Measurements from ENCODE around the gene UBE2J2.

- TF ChIP-seq CTCF (conservative IDR thresholded peaks at IDR 0.05; ENCODE audit: low read depth in 2 of 2) (no peak), JUNB (IDR thresholded peaks at IDR 0.05; ENCODE audit: unreplicated experiment) (no peak), EZH2 (IDR thresholded peaks at IDR 0.05; ENCODE audit: low read depth, unreplicated experiment) (no peak), EZH2phosphoT487 (IDR thresholded peaks at IDR 0.05; ENCODE audit: unreplicated experiment) (no peak), POLR2AphosphoS5 (IDR thresholded peaks at IDR 0.05; ENCODE audit: low read depth) (no peak), CREB1 (CRISPR knock-in tag; IDR thresholded peaks at IDR 0.05; ENCODE audit: low read depth) (no peak), REST (IDR thresholded peaks at IDR 0.05; ENCODE audit: unreplicated experiment) (no peak), ZNF114 (CRISPR knock-in tag; IDR thresholded peaks at IDR 0.05) (no peak), NANOG (IDR thresholded peaks at IDR 0.05; ENCODE audit: borderline replicate concordance) (no peak), ETS1 (IDR thresholded peaks at IDR 0.05) (no peak), ZNF462 (CRISPR knock-in tag; IDR thresholded peaks at IDR 0.05) (no peak), ZNF331 (CRISPR knock-in tag; IDR thresholded peaks at IDR 0.05; ENCODE audit: low read depth) (no peak)
These were observed 34.9 kb downstream of the UBE2J2 start for GRCh38 chr1:1238702-1239178.

Measured in GM23338 (cell line).